ENCODE data around the gene KLHL33.

Gene KLHL33

GRCh38 chr14:20412876-20413743, 22.9 kb downstream of the KLHL33 start, which contains the start of gene TEP1:
TSS of gene TEP1 (minus strand) at chr14:20413501. CDS start at chr14:20408439, 5,062 bp downstream.
- DNase-seq: peak; percentile 79

GRCh38 chr14:20412411-20412810, 23.6 kb downstream of the KLHL33 start:
- DNase-seq: peak; percentile 13

- no peak for DNase-seq
These were observed 26.7 kb downstream of the KLHL33 start for GRCh38 chr14:20409226-20409625.

- DNase-seq: no peak
These were observed 32.4 kb downstream of the KLHL33 start for GRCh38 chr14:20403521-20403920.

- peak; percentile 82 for DNase-seq
These were observed 34.9 kb downstream of the KLHL33 start for GRCh38 chr14:20400965-20401593.

- DNase-seq: peak; percentile 2
These were observed 35.4 kb downstream of the KLHL33 start for GRCh38 chr14:20400589-20400964.

GRCh38 chr14:20397511-20397910, 38.5 kb downstream of the KLHL33 start:
- no peak for DNase-seq

GRCh38 chr14:20391505-20391904, 44.5 kb downstream of the KLHL33 start:
- no peak for DNase-seq

- DNase-seq: no peak
These were observed 47.8 kb downstream of the KLHL33 start for GRCh38 chr14:20388159-20388558.

- DNase-seq: no peak
These were observed 48.4 kb downstream of the KLHL33 start for GRCh38 chr14:20387576-20387975.

GRCh38 chr14:20386276-20386855, 49.6 kb downstream of the KLHL33 start:
- no peak for DNase-seq

GRCh38 chr14:20384886-20385285, 51.1 kb downstream of the KLHL33 start:
- no peak for DNase-seq

- DNase-seq: no peak
These were observed 51.6 kb downstream of the KLHL33 start for GRCh38 chr14:20384321-20384720.

- DNase-seq: no peak
These were observed 52.3 kb downstream of the KLHL33 start for GRCh38 chr14:20383636-20384035.

GRCh38 chr14:20383032-20383431, 52.9 kb downstream of the KLHL33 start:
- DNase-seq: no peak

- no peak for DNase-seq
These were observed 53.4 kb downstream of the KLHL33 start for GRCh38 chr14:20382526-20382925.

- no peak for DNase-seq
These were observed 54.6 kb downstream of the KLHL33 start for GRCh38 chr14:20381341-20381740.

- DNase-seq: no peak
These were observed 55.3 kb downstream of the KLHL33 start for GRCh38 chr14:20380681-20381080.

- no peak for DNase-seq
These were observed 56.2 kb downstream of the KLHL33 start for GRCh38 chr14:20379743-20380142.

GRCh38 chr14:20377171-20377570, 58.8 kb downstream of the KLHL33 start:
- no peak for DNase-seq

GRCh38 chr14:20376071-20376588, 59.8 kb downstream of the KLHL33 start:
- DNase-seq: no peak
